HG03196 (cell line): ENCODE data around the gene FBXO42.
A peak's percentile ranks its signal among the peaks of the same experiment; 100 is the strongest.
"Not testable (repeated sequence)": the region's sequence is repeated elsewhere in the genome, so short reads cannot be mapped to it uniquely, and the experiment has no call there.

Source experiments
- ATAC-seq: cut with Tn5 transposase; IDR thresholded peaks from one replicate; pipeline ENCODE4 v1.9.1; 2021; ENCODE audit not compliant: unreplicated experiment

Gene FBXO42

DNA sequence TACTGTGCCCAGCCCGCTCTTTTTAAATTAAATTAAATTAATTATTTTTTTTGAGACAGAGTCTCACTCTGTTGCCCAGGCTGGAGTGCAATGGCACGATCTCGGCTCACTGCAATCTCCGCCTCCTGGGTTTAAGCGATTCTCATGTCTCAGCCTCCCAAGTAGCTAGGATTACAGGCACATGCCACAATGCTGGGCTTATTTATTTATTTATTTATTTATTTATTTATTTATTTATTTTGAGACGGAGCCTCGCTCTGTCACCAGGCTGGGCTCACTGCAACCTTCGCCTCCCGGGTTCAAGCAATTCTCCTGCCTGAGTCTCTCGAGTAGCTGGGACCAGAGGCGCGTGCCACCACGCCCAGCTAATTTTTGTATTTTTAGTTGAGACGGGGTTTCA lies 129.6 kb downstream of the FBXO42 start:
- ATAC-seq, result not testable (repeated sequence)

DNA sequence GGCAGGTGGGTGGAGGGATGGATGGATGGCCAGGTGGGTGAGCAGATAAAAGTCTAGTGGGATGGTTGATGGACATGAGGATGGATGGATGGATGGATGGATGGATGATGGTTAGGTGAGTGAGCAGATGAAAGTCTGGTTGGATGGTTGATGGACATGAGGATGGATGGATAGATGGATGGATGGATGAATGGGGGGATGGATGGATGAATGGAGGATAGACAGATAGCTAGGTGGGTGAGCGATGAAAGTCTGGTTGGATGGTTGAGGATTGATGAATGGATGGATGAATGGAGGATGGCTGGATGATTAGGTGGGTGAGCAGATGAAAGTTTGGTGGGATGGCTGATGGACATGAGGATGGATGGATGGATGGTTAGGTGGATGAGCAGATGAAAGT lies 130.8 kb downstream of the FBXO42 start:
- ATAC-seq, result no peak

DNA sequence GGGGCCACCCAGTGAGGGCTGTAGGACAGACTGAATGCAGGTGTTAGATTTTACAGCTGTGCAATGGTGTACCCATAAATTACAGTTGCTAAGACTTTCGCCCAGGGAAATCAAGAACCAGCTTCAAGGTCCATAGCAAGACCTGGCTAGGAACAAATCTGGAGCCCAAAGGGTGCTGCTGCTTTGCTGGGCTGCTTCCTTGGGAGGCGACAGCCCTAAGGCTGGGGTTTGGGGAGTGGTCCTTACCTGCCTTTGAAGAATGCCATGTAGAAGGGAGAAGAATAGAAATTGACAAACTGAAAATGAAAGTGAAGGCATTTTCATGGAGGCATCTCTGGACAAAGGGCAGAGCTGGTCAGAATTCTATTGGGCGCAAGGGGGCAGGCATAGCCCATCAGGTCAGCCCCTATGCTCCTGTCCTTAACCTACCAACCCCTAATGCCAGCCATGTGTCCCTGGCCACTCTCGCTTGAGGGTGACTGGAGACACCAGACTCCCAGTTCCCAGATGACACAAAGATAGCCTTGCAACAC lies 132.2 kb downstream of the FBXO42 start:
- no peak for ATAC-seq

DNA sequence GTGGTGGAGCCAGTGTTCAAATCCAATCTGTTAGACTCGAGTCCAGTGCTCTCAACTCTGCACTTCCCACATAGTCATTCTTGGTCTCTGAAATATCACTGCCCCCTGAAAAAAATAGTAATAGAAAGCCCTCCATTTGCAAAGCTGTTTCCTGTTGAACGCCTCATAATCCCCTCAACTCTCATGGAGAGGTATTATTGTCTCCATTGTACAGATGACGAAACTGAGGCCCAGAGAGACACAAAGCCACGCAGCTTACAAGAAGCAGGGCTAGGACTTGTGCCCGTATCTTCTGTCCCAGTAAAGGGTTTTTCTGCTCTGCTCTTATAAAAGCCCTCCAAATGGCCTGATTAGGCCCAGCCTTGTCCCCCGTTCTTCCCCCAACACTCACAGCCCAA lies 133.6 kb downstream of the FBXO42 start:
- ATAC-seq, result no peak

DNA sequence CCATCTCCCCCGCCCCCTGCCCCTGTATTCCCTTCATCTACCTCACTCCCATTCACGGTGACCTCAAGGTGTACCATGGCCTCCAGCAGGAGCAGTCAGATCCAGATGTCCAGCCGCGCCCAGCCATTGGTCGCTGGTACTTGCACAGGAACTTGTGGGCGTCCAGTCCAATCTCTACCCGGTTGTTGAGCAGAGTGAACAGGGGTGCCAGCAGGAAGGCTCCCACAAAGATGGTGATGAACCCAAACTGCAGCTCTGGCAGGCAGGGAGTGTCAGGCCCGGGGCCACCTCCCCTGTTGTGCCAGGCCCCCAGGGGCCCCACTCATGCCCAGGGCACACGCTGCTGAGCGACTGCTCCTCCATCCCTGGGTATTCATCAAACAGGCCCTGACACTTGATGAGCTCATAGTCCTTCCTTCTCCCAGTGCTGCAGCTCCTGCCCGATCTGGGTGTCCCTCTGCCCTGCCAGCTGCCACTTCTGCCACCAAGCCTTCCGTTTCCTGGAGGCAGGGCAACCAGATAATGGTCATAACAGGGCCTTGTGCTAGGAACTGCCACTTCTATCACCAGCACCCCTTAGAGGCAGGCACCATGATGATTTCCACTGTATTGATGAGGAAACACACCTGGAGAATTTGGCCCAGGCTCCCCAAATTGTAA lies 134.1 kb downstream of the FBXO42 start:
- ATAC-seq, result no peak

DNA sequence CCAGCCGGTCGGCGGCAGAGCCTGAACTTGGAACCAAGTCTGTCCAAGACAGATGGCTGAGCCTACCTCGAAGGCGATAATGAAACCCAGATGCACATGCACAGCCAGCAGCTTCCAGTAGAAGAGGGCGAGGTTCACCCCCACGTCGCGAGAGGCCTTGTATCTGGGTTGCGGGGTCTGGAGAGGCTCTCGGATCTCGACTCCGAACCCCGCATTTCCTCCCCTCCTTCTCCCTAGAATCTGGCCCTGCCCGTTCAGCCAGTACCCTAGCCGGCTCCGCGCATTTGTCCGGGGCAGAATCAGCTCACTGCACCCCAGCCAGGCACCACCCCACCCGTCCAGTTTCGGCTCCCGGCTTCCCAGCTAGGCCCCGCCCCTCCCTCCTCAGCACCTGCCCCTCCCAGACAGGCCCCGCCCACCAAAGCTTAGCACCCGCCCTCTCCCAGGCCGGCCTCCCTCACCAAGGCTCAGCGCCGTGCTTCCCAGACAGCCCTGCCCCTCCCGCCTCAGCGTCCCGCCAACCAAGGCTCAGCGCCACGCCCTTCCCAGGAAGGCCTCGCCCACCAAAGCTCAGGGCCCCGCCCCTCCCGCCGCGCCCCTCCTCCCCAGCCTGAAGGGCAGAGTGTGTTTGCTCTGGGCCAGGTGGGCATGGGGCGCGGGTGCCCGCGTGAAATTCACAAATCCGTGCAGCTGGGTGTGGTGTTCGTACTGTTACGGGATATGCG lies 135.1 kb downstream of the FBXO42 start:
- ATAC-seq, result peak; percentile 92

DNA sequence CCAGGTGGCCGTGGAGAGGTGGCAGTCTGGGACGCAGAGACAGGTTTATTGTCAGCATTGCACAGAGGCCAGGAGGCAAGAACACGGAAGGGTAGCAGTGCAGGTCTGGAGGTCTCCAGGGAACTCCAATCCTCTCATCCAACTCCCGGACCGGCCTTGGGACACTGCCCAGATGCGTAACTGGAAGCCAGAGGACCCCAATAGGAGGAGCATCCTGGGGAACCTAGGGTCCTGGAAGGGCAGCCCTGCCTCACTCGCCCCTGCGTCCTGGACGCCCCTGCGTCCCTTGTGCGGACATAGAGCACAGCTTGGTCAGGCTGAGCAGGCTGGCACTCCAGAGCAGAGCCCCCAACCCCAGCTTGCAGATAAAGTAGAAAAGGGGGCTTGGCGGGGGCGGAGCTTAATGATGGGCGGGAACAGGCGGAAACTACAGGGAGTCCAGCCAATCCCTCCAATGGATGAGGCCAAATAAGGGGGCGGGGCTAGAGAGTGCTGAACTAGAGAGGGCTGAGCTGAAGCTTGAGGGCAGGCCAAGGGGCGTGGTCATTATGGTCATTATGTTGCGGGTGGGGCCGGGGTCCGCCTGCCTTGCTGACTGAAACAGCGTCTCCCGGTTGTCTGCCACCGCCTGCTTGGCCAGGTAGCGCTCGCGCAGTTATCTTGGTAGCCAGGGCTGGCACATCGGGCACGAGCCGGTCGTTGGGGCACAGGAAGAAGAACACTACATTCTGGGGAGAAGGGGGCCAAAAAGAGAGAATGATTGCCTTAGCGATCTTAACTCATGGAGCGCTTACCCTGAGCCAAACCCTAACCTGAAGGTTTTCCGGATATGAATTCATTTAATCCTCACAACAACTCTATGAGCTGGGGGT lies 136.2 kb downstream of the FBXO42 start:
- no peak for ATAC-seq

DNA sequence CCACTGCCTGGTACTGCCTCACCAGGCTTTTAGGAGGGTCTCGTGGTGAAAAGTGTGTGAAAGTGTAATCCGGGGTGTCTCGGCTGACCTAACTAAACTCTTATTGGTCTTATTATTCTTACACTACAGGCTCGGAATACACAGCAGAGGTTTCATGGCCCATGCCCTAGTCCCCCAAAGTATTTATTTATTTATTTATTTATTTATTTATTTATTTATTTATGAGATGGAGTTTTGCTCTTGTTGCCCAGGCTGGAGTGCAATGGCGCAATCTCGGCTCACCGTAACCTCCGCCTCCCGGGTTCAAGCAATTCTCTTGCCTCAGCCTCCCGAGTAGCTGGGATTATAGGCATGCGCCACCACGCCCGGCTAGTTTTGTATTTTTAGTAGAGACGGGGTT lies 137.0 kb downstream of the FBXO42 start:
- not testable (repeated sequence) for ATAC-seq

DNA sequence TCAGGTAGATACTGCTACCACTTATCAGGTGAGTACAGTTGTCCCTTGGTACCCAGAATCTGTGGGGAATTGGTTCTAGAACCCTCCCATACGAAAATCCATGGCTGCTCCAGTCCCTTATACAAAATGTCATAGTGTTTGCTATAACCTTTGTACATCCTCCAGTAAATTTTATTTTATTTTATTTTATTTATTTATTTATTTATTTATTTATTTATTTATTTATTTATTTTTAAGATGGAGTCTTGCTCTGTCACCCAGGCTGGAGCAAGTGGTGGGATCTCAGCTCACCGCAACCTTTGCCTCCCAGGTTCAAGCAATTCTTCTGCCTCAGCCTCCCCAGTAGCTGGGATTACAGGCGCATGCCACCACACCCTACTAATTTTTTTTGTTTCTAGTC lies 138.7 kb downstream of the FBXO42 start:
- not testable (repeated sequence) for ATAC-seq

DNA sequence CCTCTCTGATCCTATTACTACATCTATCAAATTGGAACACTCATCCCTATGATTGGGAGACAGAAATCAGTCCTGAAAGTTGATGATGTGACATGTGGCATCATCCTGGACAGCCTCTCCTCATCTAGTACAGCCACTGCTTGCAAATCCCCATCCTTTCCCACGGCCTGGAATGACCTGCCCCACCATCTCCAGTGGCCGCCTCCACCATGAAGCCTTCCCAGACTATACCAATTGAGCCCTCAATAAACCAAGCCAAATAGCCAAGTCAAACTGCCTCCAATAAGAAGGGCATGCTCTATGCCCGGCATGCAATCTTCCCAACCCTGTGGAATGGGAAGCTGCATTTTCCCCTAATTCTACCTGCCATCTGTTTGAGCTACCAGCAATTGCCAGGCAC lies 139.3 kb downstream of the FBXO42 start:
- no peak for ATAC-seq

DNA sequence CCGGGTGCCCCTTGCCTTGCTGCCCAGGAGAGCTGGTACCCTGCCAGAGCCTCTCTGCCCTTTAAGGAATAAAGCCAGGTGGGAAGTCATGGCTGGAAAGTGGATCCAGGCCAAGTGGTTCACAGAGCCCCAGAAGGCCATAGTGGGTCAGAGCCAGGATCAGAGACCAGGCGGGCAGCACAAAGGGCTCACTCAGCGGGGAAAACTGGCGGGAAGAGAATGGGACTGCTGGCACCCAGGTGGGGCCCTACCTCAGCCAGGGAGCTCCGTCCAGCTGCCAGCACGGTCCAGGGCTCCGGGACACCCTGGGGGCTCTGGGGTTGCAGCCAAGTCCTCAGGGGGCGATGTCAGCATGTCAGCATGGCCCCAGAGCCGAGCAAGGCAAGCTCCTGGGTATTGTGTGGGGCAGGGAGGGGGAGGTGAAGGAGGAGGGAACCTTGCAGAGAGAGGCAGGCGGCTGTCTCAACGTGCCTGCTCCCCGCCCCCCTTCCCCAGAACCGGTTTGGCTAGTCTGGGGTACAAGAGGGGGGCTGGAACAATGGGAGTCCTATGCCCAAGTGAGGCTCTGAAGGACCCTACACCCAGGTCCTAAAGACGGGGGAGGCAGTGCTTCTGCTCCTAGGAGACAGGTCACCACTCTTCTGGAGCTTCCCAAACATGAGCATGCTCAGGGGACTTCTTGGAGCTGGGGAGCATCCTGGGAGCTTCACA lies 139.9 kb downstream of the FBXO42 start, which contains the start of gene ARHGEF19:
ARHGEF19 (minus strand) TSS at position 402 of the 711 bp plus-strand sequence. CDS start 3,598 bp downstream, outside the sequence.
- no peak for ATAC-seq

DNA sequence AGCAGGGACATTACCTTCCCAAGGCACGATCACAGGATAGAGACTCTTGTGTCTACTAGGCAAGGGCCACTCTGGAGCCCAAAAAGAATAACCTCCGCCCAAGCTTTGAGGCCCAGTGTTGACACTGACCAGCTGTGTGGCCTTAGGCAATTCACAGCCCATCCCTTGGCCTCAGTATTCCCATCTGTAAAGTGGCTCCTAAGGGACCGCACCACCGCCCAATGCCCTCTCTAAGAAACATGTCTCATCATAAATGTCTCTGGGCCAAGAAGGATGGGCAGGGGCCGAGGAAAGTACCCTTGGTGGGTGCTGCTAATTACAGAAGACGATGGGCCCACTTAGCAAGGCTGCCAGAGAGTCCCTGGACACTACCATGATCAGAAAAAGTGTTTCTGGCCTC lies 140.5 kb downstream of the FBXO42 start:
- no peak for ATAC-seq

DNA sequence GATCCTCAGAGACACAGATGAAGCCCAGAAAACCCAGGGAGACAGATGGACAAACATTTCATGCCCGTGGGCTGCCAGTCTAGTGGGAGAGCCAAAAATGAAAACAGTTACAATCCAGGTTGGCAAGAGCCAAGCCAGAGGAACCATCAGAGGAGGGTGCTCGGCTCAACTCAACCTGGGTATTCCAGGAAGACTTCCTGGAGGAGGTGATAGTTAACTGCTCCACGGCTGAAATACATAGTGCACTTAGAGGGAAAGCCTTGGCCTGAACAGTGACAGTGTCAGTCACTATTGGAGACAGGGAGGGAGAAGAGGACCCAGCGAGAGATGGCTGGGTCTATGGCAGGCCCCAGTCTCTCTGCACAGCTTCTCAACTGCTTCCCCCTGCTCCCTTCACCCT lies 141.7 kb downstream of the FBXO42 start:
- ATAC-seq, result no peak

DNA sequence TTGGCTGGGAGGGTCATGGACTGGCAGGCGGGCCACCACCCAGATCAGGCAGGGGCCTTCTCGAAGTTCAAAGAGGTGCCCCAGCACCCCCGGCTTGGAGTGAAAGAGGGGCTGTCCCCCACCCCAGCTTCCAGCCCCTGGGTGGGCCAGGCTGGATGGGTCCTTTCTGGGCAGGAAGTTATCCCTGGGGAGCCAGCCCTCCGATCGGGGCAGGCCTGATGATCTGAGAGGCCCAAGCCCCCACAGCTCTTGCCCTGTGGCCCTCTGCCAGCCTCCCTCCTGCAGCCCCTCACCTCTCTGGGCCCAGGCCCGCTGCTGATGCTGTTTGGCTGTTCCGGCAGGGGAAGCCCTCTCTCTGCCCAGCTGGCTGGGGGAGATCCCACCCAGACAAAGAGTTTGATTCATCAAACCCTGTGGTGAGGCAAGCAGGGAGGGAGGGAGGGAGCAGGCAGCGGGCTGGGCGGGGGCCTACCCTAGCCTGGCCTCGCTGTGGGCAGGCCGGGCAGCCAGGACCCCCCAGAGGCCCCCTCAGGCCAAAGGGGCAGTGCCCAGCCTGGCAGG lies 142.4 kb downstream of the FBXO42 start:
- no peak for ATAC-seq

DNA sequence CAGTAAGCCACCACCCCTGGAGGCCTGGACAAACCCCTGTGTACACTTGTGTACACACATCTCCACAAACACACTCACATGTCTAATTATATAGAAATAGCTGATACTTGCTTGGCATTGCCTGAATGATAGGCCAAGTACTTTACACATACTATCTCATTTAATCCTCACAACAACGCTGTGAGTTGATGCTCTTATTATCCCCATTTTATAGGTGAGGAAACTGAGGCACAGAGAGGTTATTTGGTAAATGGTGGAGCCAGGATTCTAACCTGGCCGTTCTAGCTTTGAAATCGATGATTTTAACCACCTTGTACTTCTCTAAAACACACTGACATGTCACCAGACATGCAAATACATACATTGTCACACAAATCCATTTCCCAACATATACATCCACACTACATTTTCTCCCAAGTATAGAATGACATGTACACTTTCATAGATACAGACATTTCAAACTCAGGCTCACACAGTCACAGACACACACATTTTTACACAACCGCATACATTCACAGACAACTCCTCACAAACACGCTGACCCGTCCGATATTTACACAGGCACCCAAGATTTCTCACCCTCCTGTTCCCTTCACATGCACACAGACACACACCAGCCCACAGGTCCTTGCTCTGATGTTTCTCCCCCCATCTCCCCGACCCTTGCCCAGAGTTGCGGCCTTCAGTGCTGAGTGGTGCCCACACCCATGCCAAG lies 143.0 kb downstream of the FBXO42 start:
- ATAC-seq, result no peak

DNA sequence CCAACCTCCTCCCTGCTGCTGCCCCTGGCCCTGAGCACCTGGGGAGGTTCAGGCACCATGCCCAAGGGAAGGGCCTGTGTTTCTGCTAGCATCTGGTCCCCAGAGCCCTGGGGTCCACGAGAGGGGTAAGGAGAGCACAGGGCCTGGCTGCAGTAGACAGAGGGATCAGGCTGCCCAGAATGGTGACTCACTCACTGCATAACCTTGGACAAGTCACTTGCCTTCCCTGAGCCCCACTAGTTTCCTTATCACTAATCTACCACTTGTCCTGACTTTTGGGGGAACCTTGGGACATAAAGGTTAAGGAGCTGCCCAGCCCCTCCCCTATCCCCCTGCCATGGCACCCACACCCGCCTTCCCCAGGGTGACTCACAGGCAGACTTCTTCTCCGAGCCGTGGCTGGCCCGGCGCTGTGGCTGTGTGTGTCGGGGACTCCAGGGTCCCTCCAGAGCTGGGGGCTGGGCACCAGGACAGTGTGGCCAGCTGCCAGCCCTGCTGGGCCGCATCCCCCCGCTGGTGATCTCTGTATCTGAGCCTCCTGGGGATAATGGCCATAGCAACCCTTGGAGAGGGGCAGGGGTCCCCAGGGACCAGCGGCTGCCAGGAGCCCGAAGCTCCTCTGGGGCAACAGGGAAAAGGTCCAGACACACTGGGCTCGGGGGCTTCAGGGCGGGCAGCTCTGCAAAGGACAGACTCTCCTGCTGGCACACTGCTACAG lies 143.9 kb downstream of the FBXO42 start:
- no peak for ATAC-seq

DNA sequence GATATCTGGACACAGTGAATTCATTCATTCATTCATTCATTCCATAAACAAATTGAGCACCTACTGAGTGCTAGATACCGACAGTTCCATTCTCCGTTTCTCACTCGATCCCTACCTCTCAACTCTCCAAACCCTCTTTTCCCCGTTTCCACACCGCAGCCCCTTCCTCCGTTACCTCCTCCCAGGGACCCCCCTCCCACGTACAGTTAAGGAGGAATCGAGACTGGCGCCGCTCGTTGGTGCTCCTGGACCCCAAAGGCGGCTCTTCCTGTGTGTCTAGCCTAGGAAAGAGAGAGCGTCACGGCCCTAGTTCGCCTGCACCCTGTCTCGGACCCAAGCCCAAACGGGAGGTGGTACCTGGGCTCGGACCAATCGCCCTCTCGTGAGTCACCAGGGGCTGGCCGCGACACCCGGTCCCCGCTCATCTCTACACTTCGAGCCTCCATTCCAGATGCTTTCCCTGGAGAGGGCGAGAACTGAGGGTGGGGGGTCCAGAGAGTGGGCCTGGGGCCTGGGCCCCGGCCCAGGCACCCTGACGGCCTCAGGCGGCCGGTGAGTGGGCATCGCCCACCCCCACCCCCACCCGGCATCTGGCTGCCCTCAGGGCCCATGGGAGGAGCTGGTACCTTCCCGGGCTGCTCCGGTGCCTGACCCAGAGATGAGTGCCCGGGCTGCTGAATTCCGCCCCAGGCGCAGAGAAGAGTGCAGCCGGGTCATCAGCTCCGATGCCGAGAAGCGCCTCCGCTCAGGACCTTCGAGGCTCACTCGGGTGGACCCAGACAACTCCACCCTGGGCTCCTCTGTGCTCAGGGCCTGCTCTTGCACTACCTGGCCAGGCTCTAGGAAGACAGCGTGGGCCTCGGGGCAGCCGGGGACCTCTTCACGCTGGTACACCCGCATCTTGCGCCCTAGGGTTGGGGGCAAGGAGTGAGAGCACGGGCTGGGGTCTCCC lies 144.7 kb downstream of the FBXO42 start:
- ATAC-seq, result no peak
